SIG-M5 (cell line): ENCODE results near the gene TRPC1.

Experiments used
- DNase-seq: peaks from one replicate; lab custom pipeline; 2025; lab: John Stamatoyannopoulos, UW

Gene TRPC1

DNA sequence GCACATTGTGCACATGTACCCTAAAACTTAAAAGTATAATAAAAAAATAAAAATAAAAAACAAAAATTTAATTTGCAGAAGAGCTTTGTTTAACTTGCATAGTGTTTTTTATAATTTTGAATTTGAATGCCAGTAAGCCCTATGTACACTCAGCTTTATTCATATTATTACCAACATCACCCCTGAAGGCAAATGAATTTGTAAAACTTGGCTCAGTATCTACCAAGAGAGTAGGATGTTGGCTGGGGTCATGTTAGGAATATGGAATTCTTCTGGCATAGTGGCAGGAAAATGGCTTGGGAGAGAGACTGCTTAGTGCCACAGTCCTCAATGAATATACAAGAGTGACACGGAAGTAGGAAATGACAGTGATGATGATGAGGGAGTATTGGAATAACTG is 30.7 kb downstream of the TRPC1 start:
- no peak for DNase-seq

GRCh38 chr3:142768338-142768737 is 44.5 kb downstream of the TRPC1 start:
- no peak for DNase-seq

DNA sequence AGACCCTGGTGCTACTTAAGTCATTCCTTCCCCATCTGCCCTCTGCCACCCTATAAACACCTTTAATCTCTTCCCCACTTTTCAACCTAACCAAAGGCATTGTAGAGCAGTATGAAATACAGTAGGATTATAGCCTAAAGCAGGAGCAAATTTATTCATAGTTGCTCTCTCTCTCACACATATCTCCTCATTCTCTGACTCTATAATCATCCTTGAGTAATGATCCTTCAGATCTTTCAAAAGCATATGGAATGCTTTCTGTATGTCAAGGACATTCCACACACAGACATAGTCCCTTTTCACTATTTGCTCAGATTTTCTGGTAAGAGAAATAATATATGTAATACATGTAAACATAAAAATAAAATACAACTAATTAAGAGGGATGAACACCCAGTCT is 54.1 kb downstream of the TRPC1 start:
- DNase-seq = no peak

GRCh38 chr3:142778541-142778940 is 54.7 kb downstream of the TRPC1 start:
- DNase-seq = no peak

DNA sequence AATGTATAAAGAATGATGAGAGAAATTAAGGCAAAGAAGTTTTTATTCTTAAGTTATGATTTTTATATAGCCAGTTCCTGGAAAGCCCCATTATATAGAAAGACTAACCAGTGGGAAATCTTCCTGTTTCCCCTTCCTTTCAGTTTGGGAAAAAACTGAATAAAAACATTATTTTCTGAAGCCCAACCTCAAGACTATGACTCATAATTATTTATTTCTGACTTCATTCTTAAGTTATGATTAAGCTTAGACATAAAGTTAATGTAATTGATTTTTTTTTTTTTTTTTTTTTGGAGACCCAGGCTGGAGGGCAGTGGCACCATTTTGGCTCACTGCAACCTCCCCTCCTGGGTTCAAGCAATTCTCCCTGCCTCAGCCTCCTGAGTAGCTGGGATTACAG is 55.8 kb downstream of the TRPC1 start:
- DNase-seq = no peak

- DNase-seq = no peak
These were observed 58.8 kb downstream of the TRPC1 start for GRCh38 chr3:142782616-142783015.

DNA sequence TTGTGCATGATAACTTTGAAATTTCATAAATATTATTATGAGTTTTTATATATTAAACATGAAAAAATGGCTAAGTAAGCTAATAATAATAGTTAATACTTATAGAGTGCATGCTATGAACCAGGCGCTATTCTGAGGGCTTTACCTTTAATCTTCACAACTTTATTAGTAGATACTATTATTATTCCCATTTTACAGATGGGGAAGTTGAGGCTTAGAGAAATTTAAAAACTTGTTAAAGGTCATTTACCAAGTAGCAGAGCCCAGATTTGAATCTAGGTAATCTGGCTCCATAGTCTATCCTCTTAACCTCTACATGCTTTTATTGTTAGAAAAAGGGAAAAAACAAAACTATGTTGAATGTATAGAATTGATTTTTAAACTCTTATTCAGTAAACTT is 60.4 kb downstream of the TRPC1 start:
- no peak for DNase-seq

- no peak for DNase-seq
These were observed 62.2 kb downstream of the TRPC1 start for GRCh38 chr3:142785996-142786395.

GRCh38 chr3:142787719-142788118 is 63.9 kb downstream of the TRPC1 start:
- DNase-seq = peak; percentile 5

- no peak for DNase-seq
These were observed 70.7 kb downstream of the TRPC1 start for GRCh38 chr3:142794508-142794907.

- no peak for DNase-seq
These were observed 71.5 kb downstream of the TRPC1 start for GRCh38 chr3:142795332-142795731.

GRCh38 chr3:142796823-142797222 is 73.0 kb downstream of the TRPC1 start:
- no peak for DNase-seq

DNA sequence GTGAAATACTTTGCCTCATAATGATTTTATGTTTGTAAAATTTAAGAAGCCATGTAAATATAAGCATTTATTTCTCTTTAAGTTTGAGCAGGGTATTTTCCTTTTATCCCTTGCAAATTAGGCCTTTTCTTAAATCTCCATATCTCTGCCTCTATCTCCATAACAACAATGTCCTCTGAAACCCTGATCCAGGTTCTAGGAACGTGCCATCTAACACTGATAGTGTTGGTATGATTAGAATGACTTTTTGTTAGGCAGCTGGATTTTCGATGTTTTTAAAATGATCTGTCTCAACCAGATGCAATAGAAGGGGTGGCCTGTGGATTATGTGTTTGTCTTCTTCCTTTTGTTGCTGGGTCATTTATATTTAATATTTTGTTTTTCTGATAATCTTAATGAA is 77.9 kb downstream of the TRPC1 start:
- DNase-seq = no peak

- no peak for DNase-seq
These were observed 79.1 kb downstream of the TRPC1 start for GRCh38 chr3:142802891-142803290.

DNA sequence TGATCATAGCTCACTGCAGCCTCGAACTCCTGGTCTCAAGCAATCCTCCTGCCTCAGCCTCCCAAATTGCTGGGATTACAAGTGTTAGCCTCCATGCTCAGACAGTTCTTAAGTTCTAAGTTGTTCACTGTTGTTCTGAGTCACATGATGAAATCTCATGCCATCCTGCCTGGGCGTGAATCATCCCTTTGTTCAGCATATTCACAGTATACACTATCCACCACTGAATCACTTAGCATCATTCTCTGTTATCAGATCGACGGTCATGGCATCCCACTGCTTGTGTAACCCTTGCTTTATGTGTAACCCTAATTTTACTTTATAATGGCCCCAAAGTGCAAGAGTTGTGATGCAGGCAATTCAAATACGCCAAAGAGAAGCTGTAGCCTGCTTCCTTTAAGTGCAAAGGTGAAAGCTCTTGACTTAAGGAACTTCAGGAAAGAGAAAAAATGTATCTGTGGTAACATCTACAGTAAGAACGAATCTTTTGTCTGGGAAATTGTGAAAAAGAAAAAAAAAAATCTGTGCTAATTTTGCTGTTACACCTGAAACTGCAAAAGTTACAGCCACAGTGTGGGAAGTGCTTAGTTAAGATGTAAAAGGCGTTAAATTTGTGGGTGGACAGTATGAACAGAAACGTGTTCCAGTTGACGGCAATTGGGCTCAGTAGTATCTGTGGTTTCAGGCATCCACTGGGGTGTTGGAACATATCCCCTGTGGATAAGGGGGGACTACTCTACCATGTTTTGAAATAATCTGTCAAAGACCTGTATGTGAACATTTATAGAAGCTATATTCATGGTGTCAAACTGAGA is 84.5 kb downstream of the TRPC1 start:
- no peak for DNase-seq

- DNase-seq = no peak
These were observed 85.4 kb downstream of the TRPC1 start for GRCh38 chr3:142809259-142809658.

DNA sequence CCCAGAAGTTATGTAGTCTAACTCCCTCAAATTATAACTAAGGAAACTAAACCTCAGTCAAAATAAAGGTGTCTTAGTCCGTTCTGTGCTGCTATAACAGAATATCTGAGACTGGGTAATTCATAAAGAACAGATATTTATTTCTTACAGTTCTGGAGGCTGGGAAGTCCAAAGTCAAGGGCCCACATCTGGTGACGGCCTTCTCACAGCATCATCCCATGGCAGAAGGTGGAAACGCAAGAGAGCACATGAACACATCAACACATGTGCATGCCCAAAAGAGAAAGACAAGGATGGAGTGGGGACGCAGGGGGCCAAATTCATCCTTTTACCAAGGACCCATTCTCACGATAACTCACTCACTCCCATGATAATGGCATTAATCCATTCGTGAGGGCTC is 92.0 kb downstream of the TRPC1 start:
- no peak for DNase-seq

DNA sequence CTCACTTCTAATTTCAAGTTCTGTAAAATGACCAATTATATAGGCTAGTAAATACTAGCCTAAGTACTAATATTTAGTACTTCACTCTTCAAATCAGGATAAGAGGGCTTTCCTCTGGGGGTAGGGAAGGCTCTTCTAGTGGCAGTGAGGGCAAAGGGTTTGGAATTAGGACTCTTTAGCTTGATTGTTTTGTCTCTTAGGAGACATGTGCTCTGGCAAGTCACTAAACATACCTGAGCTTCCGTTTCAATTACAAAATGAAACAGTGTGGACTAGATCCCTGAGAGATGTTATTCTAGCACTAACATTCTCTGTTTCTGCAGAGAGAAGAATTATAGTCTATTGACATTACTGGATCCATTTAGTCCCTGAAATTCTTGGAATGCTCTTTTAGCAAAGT is 93.5 kb downstream of the TRPC1 start:
- DNase-seq = no peak

DNA sequence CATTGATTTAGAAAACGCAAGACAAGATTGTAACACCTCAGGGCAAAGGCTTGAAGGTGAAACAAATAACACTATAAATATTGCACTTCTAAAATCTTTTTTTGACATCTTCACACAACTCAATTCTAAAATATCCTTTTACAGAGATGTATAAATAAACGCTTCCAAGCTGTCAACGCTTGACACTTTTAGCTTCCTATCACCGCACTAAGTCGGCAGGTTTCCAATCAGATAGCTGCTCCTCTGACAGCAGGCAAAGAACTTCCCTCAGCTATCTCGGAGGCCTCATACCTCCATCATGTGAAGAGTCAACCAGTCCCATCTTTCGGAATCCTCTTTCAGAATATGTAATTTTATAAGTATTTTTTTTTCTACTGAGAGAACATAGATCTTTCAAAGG is 94.1 kb downstream of the TRPC1 start:
- DNase-seq = no peak

- no peak for DNase-seq
These were observed 94.8 kb downstream of the TRPC1 start for GRCh38 chr3:142818651-142819050.

- DNase-seq = no peak
These were observed 95.3 kb downstream of the TRPC1 start for GRCh38 chr3:142819179-142819578.

GRCh38 chr3:142828703-142829305 is 105.0 kb downstream of the TRPC1 start:
- DNase-seq = peak; percentile 30

- DNase-seq = no peak
These were observed 113.7 kb downstream of the TRPC1 start for GRCh38 chr3:142837526-142837925.

DNA sequence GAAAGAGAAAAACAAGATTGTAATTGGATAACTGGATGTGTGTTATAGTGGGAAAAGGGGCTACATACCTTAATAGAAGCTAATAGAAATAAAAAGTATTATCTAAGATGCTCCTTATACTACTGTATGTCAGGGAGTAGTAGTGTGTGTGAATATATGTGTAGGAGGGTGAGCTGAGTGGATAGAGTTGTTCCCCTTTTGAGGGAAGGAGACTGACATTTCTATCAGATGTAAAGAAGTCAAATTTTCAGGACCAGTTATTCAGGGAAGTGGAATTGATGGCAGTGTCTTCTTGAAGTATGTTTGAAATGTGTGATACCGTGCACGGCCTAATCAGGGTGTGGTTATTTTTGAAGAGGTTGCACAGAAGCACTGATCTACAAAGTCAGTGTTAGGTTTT is 116.0 kb downstream of the TRPC1 start:
- no peak for DNase-seq
